Parathyroid adenoma (tissue), 2 donors: ENCODE data around the gene BRINP3.

Experiments used
- H2AFZ ChIP-seq: fragments of 300-600 bp; sonication (generic); one replicate; pipeline ENCODE4 v1.7.0; 2017; ENCODE audit warnings: antibody characterized with exemption, mild to moderate bottlenecking
- H3K27ac ChIP-seq: fragments of 300-600 bp; sonication (generic); one replicate; pipeline ENCODE4 v1.7.0; 2017
- H3K27me3 ChIP-seq: fragments of 300-600 bp; sonication (generic); one replicate; pipeline ENCODE4 v1.7.0; 2017; ENCODE audit warnings: low read length; ENCODE audit not compliant: control insufficient read depth, insufficient read depth
- H3K36me3 ChIP-seq: fragments of 300-600 bp; sonication (generic); one replicate; pipeline ENCODE4 v1.7.0; 2017; ENCODE audit warnings: low read length; ENCODE audit not compliant: control insufficient read depth, insufficient read depth
- H3K4me1 ChIP-seq: fragments of 300-600 bp; sonication (generic); one replicate; pipeline ENCODE4 v1.7.0; 2017; ENCODE audit warnings: control low read depth
- H3K4me2 ChIP-seq: fragments of 300-600 bp; sonication (generic); one replicate; pipeline ENCODE4 v1.7.0; 2017; ENCODE audit warnings: low read length
- H3K4me3 ChIP-seq: fragments of 300-600 bp; sonication (generic); one replicate; pipeline ENCODE4 v1.7.0; 2017; ENCODE audit warnings: low read depth, low read length
- H3K79me2 ChIP-seq: fragments of 300-600 bp; sonication (generic); one replicate; pipeline ENCODE4 v1.7.0; 2017; ENCODE audit warnings: control low read depth
- H3K9ac ChIP-seq: fragments of 300-600 bp; sonication (generic); one replicate; pipeline ENCODE4 v1.7.0; 2017; ENCODE audit warnings: mild to moderate bottlenecking
- H3K9me3 ChIP-seq: fragments of 300-600 bp; sonication (generic); one replicate; pipeline ENCODE4 v1.7.0; 2017; ENCODE audit warnings: low read length; ENCODE audit not compliant: control insufficient read depth
- CTCF ChIP-seq: fragments of 300-600 bp; sonication (generic); IDR thresholded peaks from one replicate; pipeline ENCODE4 v1.7.0; 2017; ENCODE audit warnings: antibody characterized with exemption, mild to moderate bottlenecking
- donor health status: primary hyperparathyroidism.

Gene BRINP3

GRCh38 chr1:190286111-190286510, 191.6 kb downstream of the BRINP3 start:
- H2AFZ ChIP-seq = no peak overlapping the region
- H3K27ac ChIP-seq = no peak overlapping the region
- H3K4me3 ChIP-seq = no peak overlapping the region
- H3K79me2 ChIP-seq = no peaks in the 10 kb centered on the region
- no peak overlapping the region for H3K4me2 ChIP-seq
- no peak overlapping the region for H3K9ac ChIP-seq
- no peaks in the 10 kb centered on the region for H3K36me3 ChIP-seq
- no peaks in the 10 kb centered on the region for H3K4me1 ChIP-seq
- no peak for TF ChIP-seq CTCF
- no peaks in the 10 kb centered on the region for H3K9me3 ChIP-seq
- no peaks in the 10 kb centered on the region for H3K27me3 ChIP-seq

- Histone ChIP-seq H3K79me2 (no peaks in the 10 kb centered on the region), H3K9ac (no peak overlapping the region), H3K27me3 (no peaks in the 10 kb centered on the region), H3K4me1 (no peaks in the 10 kb centered on the region), H3K36me3 (no peaks in the 10 kb centered on the region), H3K4me2 (no peak overlapping the region), H2AFZ (no peak overlapping the region), H3K9me3 (no peaks in the 10 kb centered on the region), H3K4me3 (no peak overlapping the region), H3K27ac (no peak overlapping the region)
- no peak for TF ChIP-seq CTCF
These were observed 200.6 kb downstream of the BRINP3 start for GRCh38 chr1:190277107-190277506.

DNA sequence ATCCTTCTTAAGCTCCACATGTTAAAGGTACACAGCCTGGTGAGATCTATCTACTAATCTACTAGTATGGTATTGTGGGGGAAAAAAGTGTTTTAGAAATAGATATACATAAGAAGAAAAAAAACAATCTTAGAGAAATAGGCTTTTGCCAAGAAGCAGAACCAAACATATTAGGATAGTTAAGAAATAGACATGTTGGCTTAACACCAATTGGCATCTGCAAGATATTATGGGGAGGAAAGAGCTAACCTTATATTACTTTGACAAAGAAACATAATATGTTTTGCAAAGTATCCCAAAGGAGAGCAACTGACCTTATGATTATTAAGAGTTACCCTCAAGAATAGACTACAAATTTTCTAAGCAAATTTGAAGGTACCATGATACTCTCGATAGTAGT, 202.9 kb downstream of the BRINP3 start:
- Histone ChIP-seq H3K27ac (no peak overlapping the region), H3K4me2 (no peak overlapping the region), H3K9ac (no peak overlapping the region), H3K4me3 (no peak overlapping the region), H3K9me3 (no peaks in the 10 kb centered on the region), H2AFZ (no peak overlapping the region), H3K27me3 (no peaks in the 10 kb centered on the region), H3K36me3 (no peaks in the 10 kb centered on the region), H3K4me1 (no peaks in the 10 kb centered on the region), H3K79me2 (no peaks in the 10 kb centered on the region)
- TF ChIP-seq CTCF = no peak

DNA sequence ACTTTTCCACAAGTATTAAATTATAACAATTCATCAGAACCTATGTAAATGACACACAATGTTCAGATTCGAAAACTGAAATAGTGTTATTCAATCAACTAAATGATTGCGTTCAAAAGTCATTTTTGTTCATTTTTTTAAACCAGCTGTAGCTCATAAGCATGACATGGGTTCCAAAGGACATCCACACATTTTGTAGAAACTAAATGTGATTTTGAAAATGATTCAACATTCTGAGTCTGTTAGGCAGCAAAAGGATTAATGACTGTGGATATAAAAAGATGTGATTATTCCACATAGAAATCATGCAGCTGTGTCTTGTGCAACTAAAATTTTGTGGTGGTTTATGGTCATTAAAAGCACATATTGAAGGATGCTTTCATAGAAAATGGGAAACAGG, 204.5 kb downstream of the BRINP3 start:
- H3K9ac ChIP-seq = no peak overlapping the region
- H3K27ac ChIP-seq = no peak overlapping the region
- no peak for TF ChIP-seq CTCF
- H3K4me3 ChIP-seq = no peak overlapping the region
- no peaks in the 10 kb centered on the region for H3K79me2 ChIP-seq
- H3K36me3 ChIP-seq = no peaks in the 10 kb centered on the region
- no peak overlapping the region for H2AFZ ChIP-seq
- H3K4me2 ChIP-seq = no peak overlapping the region
- H3K9me3 ChIP-seq = no peaks in the 10 kb centered on the region
- no peaks in the 10 kb centered on the region for H3K4me1 ChIP-seq
- no peaks in the 10 kb centered on the region for H3K27me3 ChIP-seq

DNA sequence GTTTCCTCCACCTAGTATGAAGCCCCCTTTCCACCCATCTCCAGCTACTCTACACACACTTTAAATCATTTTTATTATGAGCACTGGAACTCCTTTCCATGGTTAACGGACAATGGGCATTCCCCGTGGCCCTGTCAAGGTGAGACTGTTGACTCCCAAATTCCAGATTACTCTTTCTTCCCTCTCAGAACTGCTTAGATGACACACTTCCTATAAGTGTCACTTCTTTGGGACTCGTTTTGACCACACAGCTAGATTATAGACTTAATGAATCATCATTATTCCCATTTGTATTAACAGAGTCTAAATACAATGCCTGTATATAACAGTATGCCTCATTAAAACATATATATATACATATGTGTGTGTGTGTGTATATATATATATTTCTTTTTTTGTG, 215.1 kb downstream of the BRINP3 start:
- Histone ChIP-seq H3K4me1 (no peaks in the 10 kb centered on the region), H3K4me3 (no peak overlapping the region), H3K9ac (no peak overlapping the region), H3K27ac (no peak overlapping the region), H3K79me2 (no peaks in the 10 kb centered on the region), H3K9me3 (no peaks in the 10 kb centered on the region), H3K27me3 (no peaks in the 10 kb centered on the region), H2AFZ (no peak overlapping the region), H3K4me2 (no peak overlapping the region), H3K36me3 (no peaks in the 10 kb centered on the region)
- no peak for TF ChIP-seq CTCF
